B cell (primary cell): ENCODE measurements around the gene CUEDC2.

Experiments used
- CTCF ChIP-seq: fragments of 200-600 bp; IDR thresholded peaks from one replicate; pipeline ENCODE4 v1.8.0; 2022; ENCODE audit warnings: antibody characterized with exemption, mild to moderate bottlenecking
- EZH2 ChIP-seq: IDR thresholded peaks from 2 replicates; pipeline ENCODE4 v1.6.1; 2012; ENCODE audit warnings: borderline replicate concordance, low read depth, mild to moderate bottlenecking, moderate library complexity, low read length; ENCODE audit not compliant: insufficient read depth, poor library complexity, severe bottlenecking

GRCh38 chr10:102421757-102422512 lies 10.4 kb downstream of the CUEDC2 start:
- no peak for TF ChIP-seq EZH2
- no peak for TF ChIP-seq CTCF
